ENCODE data around the gene POLR3A.

Gene POLR3A

GRCh38 chr10:77939561-77940001 lies 89.7 kb downstream of the POLR3A start:
- Histone ChIP-seq H2AK5ac (ENCODE audit: low read length) (no peak overlapping the region), H3K79me1 (ENCODE audit: low read length) (no peaks in the 10 kb centered on the region), H3K9ac (ENCODE audit: low read length) (peak overlapping the region; percentile 3), H2BK15ac (replicated peaks; ENCODE audit: low read depth) (no peak overlapping the region), H3K27me3 (ENCODE audit: insufficient read depth, low read length, poor library complexity) (no peaks in the 10 kb centered on the region), H3K4ac (ENCODE audit: low read depth, low read length) (peak overlapping the region; percentile 38), H4K8ac (ENCODE audit: low read depth, low read length) (no peak overlapping the region), H3K23ac (ENCODE audit: low read length) (no peak overlapping the region), H3K4me2 (ENCODE audit: low read length) (no peak overlapping the region), H2BK120ac (ENCODE audit: low read depth, low read length) (peak overlapping the region; percentile 69), H3K56ac (ENCODE audit: low read length) (peak overlapping the region; percentile 52), H3K79me2 (ENCODE audit: control insufficient read depth, insufficient read depth, low read length) (no peaks in the 10 kb centered on the region), H3K36me3 (ENCODE audit: control insufficient read depth, insufficient read depth, low read length) (no peaks in the 10 kb centered on the region), H2BK5ac (ENCODE audit: low read length) (peak overlapping the region; percentile 1), H4K5ac (ENCODE audit: low read length) (no peak overlapping the region), H3K4me1 (ENCODE audit: control insufficient read depth, low read depth, low read length) (peaks cover 14% of the 10 kb centered on the region), H3K18ac (ENCODE audit: low read length) (peak overlapping the region; percentile 52), H3K4me3 (ENCODE audit: low read length) (no peak overlapping the region), H3K27ac (ENCODE audit: low read depth, low read length) (no peak overlapping the region)
- peak; percentile 71 for DNase-seq
- WGBS (ENCODE audit: extremely low coverage, insufficient coverage, low lambda C conversion rate), result no CpG with 5 or more reads among the region's 3 CpGs

DNA sequence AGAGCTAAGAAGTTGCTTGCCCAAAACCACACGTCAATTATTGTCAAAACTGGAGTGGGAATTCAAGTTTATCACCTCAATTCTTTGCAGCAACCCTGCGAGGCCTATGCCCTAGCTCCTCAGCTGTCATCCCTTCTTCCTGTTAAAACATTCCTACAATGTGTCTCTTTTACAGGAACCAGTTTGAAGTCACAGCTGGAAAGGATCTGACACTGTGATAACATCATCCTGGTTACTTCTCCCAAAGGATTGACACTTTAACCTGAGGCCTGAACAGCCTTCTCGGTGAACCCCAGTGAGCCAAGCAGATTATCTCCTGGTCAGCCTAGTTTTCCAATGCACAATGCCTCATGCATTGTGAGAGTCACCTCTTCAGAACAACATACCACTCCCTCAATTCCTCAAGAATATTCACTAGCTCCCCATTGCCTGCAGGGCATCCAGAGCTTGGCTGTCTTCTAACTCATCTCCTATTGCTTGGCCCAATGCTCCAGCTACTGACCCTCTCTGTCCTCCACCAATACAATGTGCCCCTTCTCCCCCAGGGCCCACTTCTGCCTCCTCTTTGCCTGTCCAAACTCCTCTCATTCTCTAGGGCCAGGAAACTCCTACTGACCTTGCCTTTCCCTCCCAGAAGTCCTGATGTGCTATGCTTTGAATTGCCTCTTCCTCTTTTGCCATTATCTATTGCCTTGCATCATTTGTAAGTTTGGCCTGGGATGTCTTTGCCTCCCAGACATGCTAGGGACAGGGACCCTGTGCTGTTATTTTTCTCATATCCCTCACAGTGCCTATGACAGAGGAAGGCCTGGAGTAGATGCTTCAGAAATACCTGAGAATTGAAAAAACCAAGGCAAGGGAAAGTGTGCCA lies 92.4 kb downstream of the POLR3A start:
- peak overlapping the region; percentile 55 for H3K27ac ChIP-seq (ENCODE audit: low read depth, low read length)
- H3K79me2 ChIP-seq (ENCODE audit: control insufficient read depth, insufficient read depth, low read length), result no peaks in the 10 kb centered on the region
- H3K23ac ChIP-seq (ENCODE audit: low read length), result no peak overlapping the region
- no peak overlapping the region for H4K8ac ChIP-seq (ENCODE audit: low read depth, low read length)
- no peak overlapping the region for H3K18ac ChIP-seq (ENCODE audit: low read length)
- peaks cover 14% of the 10 kb centered on the region for H3K4me1 ChIP-seq (ENCODE audit: control insufficient read depth, low read depth, low read length)
- H2BK5ac ChIP-seq (ENCODE audit: low read length), result peak overlapping the region; percentile 49
- peak; percentile 96 for DNase-seq
- H3K4me3 ChIP-seq (ENCODE audit: low read length), result no peak overlapping the region
- WGBS (ENCODE audit: extremely low coverage, insufficient coverage, low lambda C conversion rate), result no CpG with 5 or more reads among the region's 3 CpGs
- peak overlapping the region; percentile 52 for H2AK5ac ChIP-seq (ENCODE audit: low read length)
- peak overlapping the region; percentile 6 for H3K9ac ChIP-seq (ENCODE audit: low read length)
- H2BK15ac ChIP-seq (replicated peaks; ENCODE audit: low read depth), result no peak overlapping the region
- H4K5ac ChIP-seq (ENCODE audit: low read length), result peak overlapping the region; percentile 33
- no peaks in the 10 kb centered on the region for H3K79me1 ChIP-seq (ENCODE audit: low read length)
- no peak overlapping the region for H3K4me2 ChIP-seq (ENCODE audit: low read length)
- no peak overlapping the region for H3K4ac ChIP-seq (ENCODE audit: low read depth, low read length)
- H3K27me3 ChIP-seq (ENCODE audit: insufficient read depth, low read length, poor library complexity), result no peaks in the 10 kb centered on the region
- peak overlapping the region; percentile 73 for H3K56ac ChIP-seq (ENCODE audit: low read length)
- no peak overlapping the region for H2BK120ac ChIP-seq (ENCODE audit: low read depth, low read length)
- H3K36me3 ChIP-seq (ENCODE audit: control insufficient read depth, insufficient read depth, low read length), result no peaks in the 10 kb centered on the region

- no CpG with 5 or more reads among the region's 8 CpGs for WGBS (ENCODE audit: extremely low coverage, insufficient coverage, low lambda C conversion rate)
- H4K5ac ChIP-seq (ENCODE audit: low read length), result no peak overlapping the region
These were observed 97.1 kb downstream of the POLR3A start for GRCh38 chr10:77932016-77932715.

GRCh38 chr10:77927402-77928246 lies 101.7 kb downstream of the POLR3A start:
- H2BK120ac ChIP-seq (ENCODE audit: low read depth, low read length), result no peak overlapping the region
- H4K5ac ChIP-seq (ENCODE audit: low read length), result no peak overlapping the region
- WGBS (ENCODE audit: extremely low coverage, insufficient coverage, low lambda C conversion rate), result no CpG with 5 or more reads among the region's 20 CpGs
- H3K27me3 ChIP-seq (ENCODE audit: insufficient read depth, low read length, poor library complexity), result no peaks in the 10 kb centered on the region
- no peak overlapping the region for H3K4me3 ChIP-seq (ENCODE audit: low read length)
- no peak overlapping the region for H2AK5ac ChIP-seq (ENCODE audit: low read length)
- H3K79me1 ChIP-seq (ENCODE audit: low read length), result no peaks in the 10 kb centered on the region
- H3K23ac ChIP-seq (ENCODE audit: low read length), result no peak overlapping the region
- peaks cover 9% of the 10 kb centered on the region for H3K4me1 ChIP-seq (ENCODE audit: control insufficient read depth, low read depth, low read length)
- peak overlapping the region; percentile 100 for H3K18ac ChIP-seq (ENCODE audit: low read length)
- H3K79me2 ChIP-seq (ENCODE audit: control insufficient read depth, insufficient read depth, low read length), result peaks cover 37% of the 10 kb centered on the region
- DNase-seq, result peak; percentile 58
- peak overlapping the region; percentile 58 for H3K4ac ChIP-seq (ENCODE audit: low read depth, low read length)
- H2BK15ac ChIP-seq (replicated peaks; ENCODE audit: low read depth), result no peak overlapping the region
- H2BK5ac ChIP-seq (ENCODE audit: low read length), result peak overlapping the region; percentile 18
- no peak overlapping the region for H4K8ac ChIP-seq (ENCODE audit: low read depth, low read length)
- peak overlapping the region; percentile 94 for H3K9ac ChIP-seq (ENCODE audit: low read length)
- no peaks in the 10 kb centered on the region for H3K36me3 ChIP-seq (ENCODE audit: control insufficient read depth, insufficient read depth, low read length)
- peak overlapping the region; percentile 43 for H3K4me2 ChIP-seq (ENCODE audit: low read length)
- peak overlapping the region; percentile 32 for H3K27ac ChIP-seq (ENCODE audit: low read depth, low read length)
- H3K56ac ChIP-seq (ENCODE audit: low read length), result peak overlapping the region; percentile 98

More at GRCh38 chr10:77932016-77932715, 97.1 kb downstream of the POLR3A start:
- DNase-seq, result no peak
- Histone ChIP-seq H3K4ac (ENCODE audit: low read depth, low read length) (no peak overlapping the region), H3K9ac (ENCODE audit: low read length) (no peak overlapping the region), H3K56ac (ENCODE audit: low read length) (peak overlapping the region; percentile 9), H3K36me3 (ENCODE audit: control insufficient read depth, insufficient read depth, low read length) (no peaks in the 10 kb centered on the region), H3K27ac (ENCODE audit: low read depth, low read length) (no peak overlapping the region), H3K23ac (ENCODE audit: low read length) (no peak overlapping the region), H2BK15ac (replicated peaks; ENCODE audit: low read depth) (no peak overlapping the region), H3K79me2 (ENCODE audit: control insufficient read depth, insufficient read depth, low read length) (no peaks in the 10 kb centered on the region), H3K18ac (ENCODE audit: low read length) (no peak overlapping the region), H2BK5ac (ENCODE audit: low read length) (no peak overlapping the region), H2BK120ac (ENCODE audit: low read depth, low read length) (no peak overlapping the region), H3K27me3 (ENCODE audit: insufficient read depth, low read length, poor library complexity) (no peaks in the 10 kb centered on the region), H3K4me1 (ENCODE audit: control insufficient read depth, low read depth, low read length) (peaks cover 9% of the 10 kb centered on the region), H4K8ac (ENCODE audit: low read depth, low read length) (no peak overlapping the region), H3K4me2 (ENCODE audit: low read length) (no peak overlapping the region), H2AK5ac (ENCODE audit: low read length) (no peak overlapping the region), H3K79me1 (ENCODE audit: low read length) (no peaks in the 10 kb centered on the region), H3K4me3 (ENCODE audit: low read length) (no peak overlapping the region)

DNA sequence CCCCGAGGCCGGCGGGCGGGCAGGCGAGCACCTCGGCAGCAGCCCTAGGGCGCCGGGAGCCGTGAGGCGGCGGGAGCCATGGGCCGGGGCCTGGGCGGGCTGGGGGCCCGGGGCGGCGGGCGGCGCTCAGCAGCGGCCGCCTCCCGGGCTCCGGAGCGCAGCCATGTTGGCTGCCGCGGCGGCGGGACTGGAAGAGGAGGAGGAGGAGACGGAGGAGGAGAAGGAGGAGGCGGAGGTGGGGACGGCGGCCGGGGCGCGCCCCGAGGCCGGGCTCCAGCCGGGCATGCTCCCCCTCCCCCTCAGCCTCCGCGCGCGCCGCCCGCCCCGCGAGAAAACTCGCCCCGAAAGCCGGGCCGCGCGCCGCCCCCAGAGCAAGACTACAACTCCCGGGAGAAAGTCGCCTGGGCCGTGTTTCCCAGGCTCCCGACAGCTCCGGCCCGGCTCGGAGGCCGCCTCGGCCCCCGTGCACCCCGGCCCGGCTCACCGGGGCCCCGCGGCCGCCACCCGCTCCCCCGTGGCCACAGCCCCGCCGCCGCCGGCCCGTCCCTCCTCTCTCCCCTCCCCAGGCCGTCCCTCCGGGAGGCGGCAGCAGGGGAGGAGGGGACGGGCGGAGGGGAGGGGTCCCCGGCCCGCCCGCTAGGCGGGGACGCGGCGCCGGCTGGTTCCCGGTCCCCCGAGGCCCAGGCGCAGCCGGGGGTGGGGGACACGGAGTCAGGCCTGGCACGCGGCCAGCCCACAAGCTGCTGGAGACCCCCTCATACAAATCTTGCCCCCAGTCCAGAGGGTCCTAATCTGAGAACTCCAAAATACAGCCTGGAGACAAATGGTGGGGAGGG lies 102.5 kb downstream of the POLR3A start, which contains the start of gene DLG5:
DLG5 (minus strand) TSS at position 190 of the 836 bp plus-strand sequence. CDS start 235 bp downstream, outside the sequence.
- Histone ChIP-seq H4K8ac (ENCODE audit: low read depth, low read length) (peak within 1 kb of the TSS; percentile 30), H3K27ac (ENCODE audit: low read depth, low read length) (peak within 1 kb of the TSS; percentile 32)

More for the DNA sequence above, 102.5 kb downstream of the POLR3A start, which contains the start of gene DLG5:
- H2BK120ac ChIP-seq (ENCODE audit: low read depth, low read length), result peak within 1 kb of the TSS; percentile 4
- peak within 1 kb of the TSS; percentile 100 for H3K18ac ChIP-seq (ENCODE audit: low read length)
- peak within 1 kb of the TSS; percentile 97 for H3K23ac ChIP-seq (ENCODE audit: low read length)
- peak within 1 kb of the TSS; percentile 45 for H3K4me2 ChIP-seq (ENCODE audit: low read length)
- H3K79me2 ChIP-seq (ENCODE audit: control insufficient read depth, insufficient read depth, low read length), result peaks cover 45% of the 10 kb centered on the region
- H3K4ac ChIP-seq (ENCODE audit: low read depth, low read length), result peak within 1 kb of the TSS; percentile 58
- H3K56ac ChIP-seq (ENCODE audit: low read length), result peak within 1 kb of the TSS; percentile 98
- no peaks in the 10 kb centered on the region for H3K36me3 ChIP-seq (ENCODE audit: control insufficient read depth, insufficient read depth, low read length)
- H2BK5ac ChIP-seq (ENCODE audit: low read length), result peak within 1 kb of the TSS; percentile 82
- H4K5ac ChIP-seq (ENCODE audit: low read length), result no peak within 1 kb of the TSS
- peak within 1 kb of the TSS; percentile 77 for H3K4me3 ChIP-seq (ENCODE audit: low read length)
- peak within 1 kb of the TSS; percentile 94 for H3K9ac ChIP-seq (ENCODE audit: low read length)
- H2BK15ac ChIP-seq (replicated peaks; ENCODE audit: low read depth), result no peak within 1 kb of the TSS
- peaks cover 2% of the 10 kb centered on the region for H3K79me1 ChIP-seq (ENCODE audit: low read length)
- H3K4me1 ChIP-seq (ENCODE audit: control insufficient read depth, low read depth, low read length), result peaks cover 13% of the 10 kb centered on the region
- no CpG with 5 or more reads among the region's 95 CpGs for WGBS (ENCODE audit: extremely low coverage, insufficient coverage, low lambda C conversion rate)
- DNase-seq, result peak; percentile 45
- H3K27me3 ChIP-seq (ENCODE audit: insufficient read depth, low read length, poor library complexity), result no peaks in the 10 kb centered on the region
- no peak within 1 kb of the TSS for H2AK5ac ChIP-seq (ENCODE audit: low read length)
